Caki2 (cell line): ENCODE data around the gene KRTAP5-4. TPM values are rescaled to one million over a fixed set of nuclear protein-coding genes. Genes with fewer than 3 reads are reported as not detected.

Experiments
- DNase-seq: peaks from one replicate; pipeline ENCODE4 v3.0.0-alpha.2; 2015; ENCODE audit warnings: low read depth
- in situ Hi-C: cut with HindIII; loops from 2 replicates; pipeline ENCODE4 v1.10.0; 2016; ENCODE audit warnings: low sequenced_read_pairs, low pct_unique_long_range_greater_than_20kb, mixed read lengths
- total RNA-seq: library from RNA; depleted of rRNA; stranded (reverse); fragments of >200 nt; shearing (Covaris generic); gene quantifications from 2 replicates; pipeline ENCODE4 v1.2.3, GENCODE V29; 2014; ENCODE audit warnings: low replicate concordance

Gene KRTAP5-4
- total RNA-seq, 1 experiment from 2014 or later, result not detected

DNA sequence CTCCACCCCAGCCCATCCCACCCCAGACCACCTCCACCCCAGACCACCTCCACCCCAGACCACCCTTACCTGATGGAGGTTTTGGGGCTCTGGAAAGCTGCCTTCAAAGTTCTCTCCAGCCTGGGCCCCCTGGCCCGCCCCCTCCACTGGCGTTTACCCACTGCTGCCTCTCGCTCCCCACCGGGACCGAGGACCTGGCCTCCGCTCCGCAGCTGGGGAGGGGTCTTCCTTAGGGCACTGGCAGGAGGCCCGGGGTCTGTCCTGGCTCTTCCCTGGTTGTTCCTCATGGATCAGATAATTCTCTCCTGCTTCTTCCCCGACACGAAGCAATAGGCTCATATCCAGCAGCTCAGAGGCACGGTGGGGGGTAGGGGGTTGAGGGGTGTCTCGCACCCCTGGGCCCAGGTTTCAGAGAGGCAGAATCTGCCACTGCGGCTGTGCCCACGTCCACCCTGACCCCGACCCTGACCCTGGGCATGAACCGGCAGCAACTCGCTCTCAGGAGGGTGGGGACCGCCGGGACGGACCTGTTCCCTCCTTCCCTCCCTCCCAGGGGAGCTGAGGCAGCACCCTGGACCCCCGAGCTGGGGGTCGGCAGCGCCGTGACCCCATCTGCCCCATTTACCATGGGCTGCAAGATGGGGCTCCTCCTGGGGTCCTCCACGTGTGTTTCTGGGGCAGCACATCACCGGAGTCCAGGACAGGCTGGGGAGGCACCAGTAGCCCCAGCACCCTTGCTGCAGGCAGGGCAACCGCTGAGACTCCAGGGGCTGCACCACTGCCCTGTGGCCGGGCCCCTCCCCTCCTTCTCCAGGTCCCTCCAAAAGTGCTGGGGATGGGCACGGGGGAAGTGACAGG, 20.6 kb upstream of the KRTAP5-4 start:
- in situ Hi-C loops, result no loop called here

DNA sequence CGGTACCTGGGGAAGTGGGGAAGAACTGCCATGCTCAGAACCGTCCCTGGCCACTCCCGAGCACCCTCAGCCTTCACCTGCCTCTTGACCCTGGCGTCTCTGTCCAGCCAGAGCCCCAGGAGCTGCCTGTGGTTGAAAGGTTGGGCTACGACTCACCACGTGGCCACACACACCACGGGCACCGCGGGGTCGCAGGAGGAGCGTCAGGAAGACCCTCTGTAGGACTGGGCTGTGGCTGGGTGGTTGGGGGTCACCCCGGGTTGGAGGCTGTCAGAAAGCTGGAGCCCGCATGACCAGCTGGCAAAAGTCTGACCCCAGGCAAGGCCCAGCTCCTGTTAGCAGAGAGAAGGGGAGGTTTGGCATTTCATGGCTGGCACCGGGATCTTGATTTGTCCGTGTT, 19.2 kb upstream of the KRTAP5-4 start:
- no peak for DNase-seq
- in situ Hi-C loops, result no loop called here

More for the DNA sequence above, 20.6 kb upstream of the KRTAP5-4 start:
- DNase-seq, result no peak

DNA sequence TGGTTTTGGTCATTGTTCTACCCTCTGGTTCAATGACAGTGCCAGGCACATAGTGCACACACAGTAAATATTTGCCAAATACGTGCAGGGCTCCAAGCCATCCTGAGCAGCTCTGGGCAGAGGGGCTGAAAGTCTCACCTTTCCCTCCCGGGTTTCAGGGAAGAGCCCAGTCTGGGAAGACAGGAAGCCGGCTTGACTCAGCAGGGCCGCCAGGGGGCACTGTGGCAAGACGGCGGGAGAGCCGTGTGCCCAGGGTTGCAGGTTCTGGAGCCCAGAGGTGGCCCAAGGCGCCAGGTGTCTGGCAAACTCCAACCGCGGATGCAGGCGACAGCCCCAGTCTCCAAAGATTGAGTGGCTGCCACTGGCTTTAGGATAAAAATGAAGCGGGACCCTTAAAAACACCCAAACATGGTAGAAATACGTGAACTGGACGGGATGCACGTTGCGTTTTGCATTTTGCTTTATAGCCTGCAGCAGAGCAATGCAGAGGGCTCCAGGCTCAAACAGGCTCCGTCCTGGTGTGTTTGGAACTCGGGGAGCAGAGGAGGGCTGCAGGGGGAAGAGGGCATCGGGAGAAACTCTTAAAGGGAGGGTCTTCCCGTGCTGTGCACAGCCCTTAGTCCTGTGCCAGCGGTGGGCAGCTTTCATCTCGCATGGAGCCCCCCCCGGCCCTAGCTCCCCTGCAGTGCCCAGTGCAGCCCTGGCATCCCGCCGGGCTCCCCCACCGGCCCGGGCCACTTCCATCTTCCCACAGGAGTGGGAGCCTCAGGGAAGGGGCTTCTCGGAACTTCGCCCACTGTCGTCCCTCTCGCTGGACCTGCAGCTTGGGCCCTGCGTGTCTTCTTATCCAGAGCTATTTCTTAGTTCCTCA, 18.4 kb upstream of the KRTAP5-4 start:
- no peak for DNase-seq
- in situ Hi-C loops, result no loop called here

DNA sequence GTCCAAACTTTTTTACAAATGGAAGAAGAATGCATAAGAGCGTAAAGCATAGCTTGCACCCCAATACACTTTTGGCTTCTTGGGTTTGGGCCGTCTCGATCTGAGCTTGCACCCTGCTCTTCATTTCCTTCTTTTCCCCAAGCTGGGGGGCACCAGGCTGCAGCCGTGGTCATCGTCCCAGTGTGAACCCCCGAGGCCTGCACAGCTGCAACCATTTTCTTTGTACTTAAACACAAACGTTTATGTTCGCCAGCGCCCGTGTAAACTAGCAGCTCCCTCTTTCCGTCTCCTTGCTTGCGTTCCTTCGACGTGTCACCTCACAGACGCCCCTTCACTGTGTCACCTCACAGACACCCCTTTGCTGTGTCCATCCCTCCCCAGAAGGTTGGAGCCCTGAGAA, 17.7 kb upstream of the KRTAP5-4 start:
- no peak for DNase-seq

DNA sequence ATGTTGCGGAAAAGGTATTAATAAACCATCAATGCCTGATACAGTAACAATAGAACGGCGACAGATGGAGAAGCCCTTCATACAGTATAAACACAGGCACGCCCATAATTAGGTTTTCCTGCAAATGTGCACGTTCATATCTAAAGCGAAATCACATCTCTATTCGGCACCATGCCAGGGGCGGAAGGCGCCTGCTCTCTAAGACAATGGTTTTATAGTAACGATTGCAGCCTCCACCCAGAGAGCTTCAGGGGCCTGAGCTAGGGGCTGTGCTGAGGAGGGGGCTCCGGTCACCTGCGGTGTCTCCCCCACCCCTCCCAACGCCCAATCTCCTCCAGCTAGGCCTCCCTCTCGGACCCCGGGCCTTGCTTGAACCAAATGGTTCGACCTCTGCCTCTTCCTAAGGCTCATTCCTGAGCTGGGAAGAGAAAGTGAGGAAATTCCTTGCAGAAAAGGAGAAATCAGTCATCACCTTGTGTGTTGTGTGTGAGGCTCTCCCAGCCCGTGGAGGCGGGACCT, 17.2 kb upstream of the KRTAP5-4 start:
- no peak for DNase-seq
- in situ Hi-C loops, result loop anchor here (10.0 kb wide), 1 partner anchor 104 kb away; no protein-coding TSS in a partner anchor

More for the DNA sequence above, 17.7 kb upstream of the KRTAP5-4 start:
- in situ Hi-C loops, result loop anchor here (10.0 kb wide), 1 partner anchor 105 kb away; no protein-coding TSS in a partner anchor

DNA sequence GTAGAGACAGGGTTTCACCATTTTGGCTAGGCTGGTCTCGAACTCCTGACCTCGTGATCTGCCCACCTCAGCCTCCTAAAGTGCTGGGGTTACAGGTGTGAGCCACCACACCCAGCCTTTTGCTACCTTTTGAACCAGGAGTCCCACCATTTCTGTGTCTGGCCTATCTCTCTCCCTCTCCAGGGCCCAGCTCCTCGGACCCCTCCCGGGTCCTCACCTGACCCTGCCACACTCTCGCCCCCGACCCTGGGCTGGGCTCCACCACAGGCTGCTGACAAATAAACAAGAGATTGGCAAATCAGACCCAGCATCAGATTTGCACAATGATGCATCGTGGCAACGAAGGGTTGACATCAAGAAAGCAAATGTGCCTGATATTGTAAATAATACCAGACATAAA, 16.4 kb upstream of the KRTAP5-4 start:
- in situ Hi-C loops, result loop anchor here (10.0 kb wide), 1 partner anchor 104 kb away; no protein-coding TSS in a partner anchor
- DNase-seq, result no peak

DNA sequence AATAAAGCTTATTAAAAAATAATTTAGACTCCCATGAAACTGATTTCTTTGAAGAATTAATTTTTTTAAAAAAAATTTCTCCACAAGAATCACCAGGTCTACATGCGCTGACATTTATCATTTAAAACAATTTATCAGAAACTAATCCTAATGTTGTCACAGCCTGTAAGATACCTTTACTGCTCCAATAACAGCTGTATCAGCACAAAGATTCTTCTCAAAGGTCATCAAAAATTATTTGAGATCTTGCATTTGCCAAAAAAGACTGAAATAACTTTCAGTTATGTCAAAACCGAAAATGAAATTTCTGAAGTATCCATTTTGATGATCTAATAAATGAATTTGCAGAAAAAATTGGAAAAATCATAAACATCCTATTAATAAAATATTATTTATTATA, 15.7 kb upstream of the KRTAP5-4 start:
- DNase-seq, result no peak
- in situ Hi-C loops, result loop anchor here (10.0 kb wide), 1 partner anchor 103 kb away; no protein-coding TSS in a partner anchor

DNA sequence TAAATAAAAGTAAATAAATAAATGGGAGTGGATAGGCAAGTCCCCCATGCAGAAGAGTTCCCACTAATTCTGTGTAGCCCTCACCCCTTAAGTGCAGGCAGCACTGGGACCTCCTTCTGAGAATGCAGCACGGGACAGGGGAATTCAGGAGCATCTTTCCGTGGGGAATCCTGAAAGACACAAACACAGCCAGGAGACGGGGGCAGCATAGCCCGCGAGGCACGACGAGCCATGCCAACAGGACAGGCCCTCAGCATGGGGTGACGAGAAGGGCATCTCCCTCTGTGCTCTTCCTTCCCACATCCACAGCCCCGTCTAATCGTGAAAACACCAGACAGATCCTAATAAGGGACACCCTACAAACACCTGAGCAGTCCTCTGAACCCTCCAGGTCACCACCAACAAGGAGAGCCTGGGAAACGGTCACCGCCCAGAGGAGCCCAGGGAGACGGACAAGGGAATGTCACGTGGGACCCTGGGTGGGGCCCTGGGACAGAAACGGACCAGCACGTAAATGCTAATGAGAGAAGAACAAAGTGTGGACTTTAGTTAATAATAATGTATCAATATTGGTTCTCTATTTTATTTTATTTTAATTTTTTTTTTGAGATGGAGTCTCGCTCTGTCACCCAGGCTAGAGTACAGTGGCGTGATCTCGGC, 14.5 kb upstream of the KRTAP5-4 start:
- DNase-seq, result no peak
- in situ Hi-C loops, result loop anchor here (10.0 kb wide), 1 partner anchor 102 kb away; no protein-coding TSS in a partner anchor

DNA sequence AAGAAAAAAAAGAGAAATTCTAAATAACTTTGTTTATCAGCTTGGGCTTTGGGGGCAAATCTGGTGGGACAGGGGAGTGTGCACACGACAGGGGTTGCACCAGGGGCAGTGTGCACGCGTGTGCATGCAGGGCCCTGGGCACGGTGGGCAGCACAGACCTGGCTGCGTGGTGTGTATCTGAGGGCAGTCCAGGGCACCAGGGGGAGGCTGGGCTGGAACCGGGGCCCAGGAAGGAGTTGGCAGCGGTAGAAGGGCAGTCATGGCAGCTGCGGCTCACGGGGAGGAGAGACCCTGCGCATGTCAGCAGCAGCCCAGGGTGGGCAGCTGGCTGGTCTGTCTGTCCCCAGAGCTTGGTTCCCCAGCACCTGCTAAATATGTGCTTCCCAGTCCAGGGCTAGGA, 11.9 kb upstream of the KRTAP5-4 start:
- in situ Hi-C loops, result loop anchor here (10.0 kb wide), 1 partner anchor 99 kb away; no protein-coding TSS in a partner anchor
- DNase-seq, result no peak

DNA sequence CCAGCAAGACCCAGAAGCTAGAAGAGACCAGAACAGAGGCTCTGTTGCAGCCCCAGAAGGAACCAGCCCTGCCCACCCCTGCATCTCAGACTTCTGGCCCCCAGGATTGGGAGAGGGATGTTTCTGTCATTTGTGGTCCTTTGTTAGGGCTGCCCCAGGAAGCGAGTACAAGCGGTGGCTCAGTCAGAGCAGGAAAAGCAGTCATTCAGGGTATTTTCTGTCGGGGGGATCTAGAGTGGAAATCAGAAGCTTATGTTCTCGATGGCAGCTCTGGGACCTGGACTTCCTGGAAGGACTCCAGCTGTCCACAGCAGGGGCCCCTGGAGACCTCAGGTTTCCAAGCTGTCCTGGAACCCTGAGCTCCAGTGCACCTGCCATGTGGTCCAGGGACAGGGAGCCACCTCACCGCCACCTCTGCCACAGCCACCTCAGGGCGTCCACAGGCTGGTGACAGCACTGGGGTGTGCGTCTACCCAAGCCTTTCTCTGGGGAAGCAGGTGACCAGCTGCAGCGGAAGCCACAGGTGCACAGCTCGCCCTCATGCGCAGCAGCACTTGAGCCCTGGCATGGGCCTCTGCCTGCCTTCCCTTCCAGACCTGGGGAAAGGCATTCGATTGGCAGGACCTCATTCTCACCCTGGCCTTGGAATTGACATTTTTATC, 10.2 kb upstream of the KRTAP5-4 start:
- in situ Hi-C loops, result loop anchor here (10.0 kb wide), 1 partner anchor 97 kb away; no protein-coding TSS in a partner anchor
- DNase-seq, result no peak

DNA sequence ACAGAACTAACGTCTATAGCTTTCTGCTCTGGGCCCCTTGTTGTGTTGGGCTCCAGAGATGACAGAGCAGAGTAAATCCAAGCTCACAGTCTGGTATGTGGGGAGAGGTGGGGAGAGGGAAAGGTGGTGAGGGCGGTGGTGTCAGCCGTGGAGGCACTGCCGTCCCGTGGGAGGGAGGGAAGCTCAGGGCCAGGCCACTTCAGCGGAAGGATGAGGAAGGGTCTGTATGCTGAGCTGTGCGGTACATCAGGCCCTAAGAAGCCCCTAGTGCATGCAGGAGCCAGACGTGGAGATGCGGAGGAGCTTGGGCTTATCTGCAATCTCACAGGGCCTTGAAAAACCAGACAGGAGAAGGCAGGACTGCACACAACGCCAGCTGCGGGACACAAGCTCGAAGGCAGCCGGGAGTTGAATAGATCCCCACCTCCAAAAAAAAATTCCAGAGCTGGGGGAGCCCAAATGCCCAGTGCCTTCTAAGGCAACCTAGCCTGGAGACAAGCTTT, 9.2 kb upstream of the KRTAP5-4 start:
- DNase-seq, result no peak
- in situ Hi-C loops, result loop anchor here (10.0 kb wide), 1 partner anchor 96 kb away; no protein-coding TSS in a partner anchor

DNA sequence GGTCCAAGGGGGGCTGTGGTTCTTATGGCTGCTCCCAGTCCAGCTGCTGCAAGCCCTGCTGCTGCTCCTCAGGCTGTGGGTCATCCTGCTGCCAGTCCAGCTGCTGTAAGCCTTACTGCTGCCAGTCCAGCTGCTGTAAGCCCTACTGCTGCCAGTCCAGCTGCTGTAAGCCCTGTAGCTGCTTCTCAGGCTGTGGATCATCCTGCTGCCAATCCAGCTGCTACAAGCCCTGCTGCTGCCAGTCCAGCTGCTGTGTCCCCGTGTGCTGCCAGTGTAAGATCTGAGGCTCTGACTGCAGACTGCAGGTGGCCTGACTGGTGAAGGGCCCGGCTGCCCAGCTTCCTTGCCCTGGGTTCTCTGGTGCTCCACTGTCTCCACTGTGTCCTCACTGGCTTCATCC, 8.3 kb upstream of the KRTAP5-4 start:
- in situ Hi-C loops, result loop anchor here (10.0 kb wide), 1 partner anchor 95 kb away; no protein-coding TSS in a partner anchor
- DNase-seq, result no peak

DNA sequence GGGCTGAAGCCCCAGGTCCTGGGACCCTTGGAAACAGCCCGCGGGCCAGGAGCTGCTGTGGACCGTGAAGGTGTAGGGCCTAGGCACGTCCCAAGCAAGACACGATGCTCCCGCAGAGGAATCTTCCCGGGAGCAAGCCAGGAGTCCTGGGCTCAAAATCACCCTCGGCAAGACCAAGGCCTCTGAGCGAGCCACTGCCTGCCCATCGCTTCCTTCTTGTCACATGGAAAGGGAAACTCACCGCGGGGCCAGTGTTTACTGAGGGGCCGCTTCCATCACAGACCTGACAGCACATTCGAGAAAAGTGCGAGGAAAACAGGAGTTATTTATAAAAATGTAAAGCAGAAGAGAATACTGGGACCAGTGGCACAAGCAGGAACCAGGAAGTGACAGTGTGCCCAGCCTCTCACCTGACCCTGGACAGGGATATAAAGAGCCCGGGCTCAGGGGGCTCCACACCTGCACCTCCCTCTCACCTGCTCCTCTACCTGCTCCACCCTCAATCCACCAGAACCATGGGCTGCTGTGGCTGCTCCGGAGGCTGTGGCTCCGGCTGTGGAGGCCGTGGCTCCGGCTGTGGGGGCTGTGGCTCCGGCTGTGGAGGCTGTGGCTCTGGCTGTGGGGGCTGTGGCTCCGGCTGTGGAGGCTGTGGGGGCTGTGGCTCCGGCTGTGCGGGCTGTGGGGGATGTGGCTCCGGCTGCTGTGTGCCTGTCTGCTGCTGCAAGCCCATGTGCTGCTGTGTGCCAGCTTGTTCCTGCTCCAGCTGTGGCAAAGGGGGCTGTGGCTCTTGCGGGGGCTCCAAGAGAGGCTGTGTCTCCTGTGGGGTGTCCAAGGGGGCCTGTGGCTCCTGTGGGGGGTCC, 7.6 kb upstream of the KRTAP5-4 start, which contains the start of gene KRTAP5-5:
TSS of gene KRTAP5-5 (plus strand) at position 450 of the 860 bp plus-strand sequence. CDS start at position 516, 66 bp downstream.
- DNase-seq, result no peak
- in situ Hi-C loops, result loop anchor here (10.0 kb wide), 1 partner anchor 95 kb away; no protein-coding TSS in a partner anchor

DNA sequence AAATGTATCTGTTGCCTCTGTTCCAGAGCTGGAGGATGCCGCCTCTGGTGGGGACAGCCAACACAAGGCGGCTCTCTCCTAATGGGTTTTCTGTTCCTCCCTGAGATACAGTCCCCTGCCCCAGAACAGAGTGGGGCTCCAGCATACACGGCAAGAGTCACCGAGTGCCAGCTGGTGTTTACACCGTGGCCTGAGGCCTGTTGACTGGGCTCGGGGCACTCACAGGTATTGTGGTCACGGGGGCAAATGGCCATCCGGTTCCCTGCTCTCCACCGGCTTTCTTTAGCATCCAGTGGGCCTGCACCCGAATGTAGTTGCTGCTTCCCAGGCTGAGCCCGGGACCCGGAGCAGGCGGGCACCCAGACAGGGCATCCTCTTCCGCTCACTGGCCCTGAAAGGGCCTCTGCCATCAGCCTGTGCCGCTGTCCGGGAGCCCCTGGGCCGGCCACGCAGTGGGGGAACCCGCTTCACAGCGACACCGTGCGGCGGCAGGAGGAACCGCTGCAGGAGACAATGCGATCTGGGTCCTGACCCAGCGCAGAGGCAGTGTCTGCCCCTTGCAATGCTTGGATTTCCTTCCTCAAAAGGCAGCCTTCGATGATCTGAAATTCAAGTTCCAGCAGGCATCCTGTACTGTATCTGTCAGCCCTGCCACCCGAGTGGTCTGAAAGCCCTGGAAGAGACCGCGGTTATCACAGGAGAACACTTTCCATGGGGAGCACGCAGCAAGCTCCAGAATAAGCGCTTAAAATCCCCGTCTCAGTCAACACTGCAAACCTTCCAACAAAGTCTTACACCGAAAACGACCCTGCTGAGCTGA, 6.8 kb upstream of the KRTAP5-4 start:
- DNase-seq, result no peak
- in situ Hi-C loops, result no loop called here

DNA sequence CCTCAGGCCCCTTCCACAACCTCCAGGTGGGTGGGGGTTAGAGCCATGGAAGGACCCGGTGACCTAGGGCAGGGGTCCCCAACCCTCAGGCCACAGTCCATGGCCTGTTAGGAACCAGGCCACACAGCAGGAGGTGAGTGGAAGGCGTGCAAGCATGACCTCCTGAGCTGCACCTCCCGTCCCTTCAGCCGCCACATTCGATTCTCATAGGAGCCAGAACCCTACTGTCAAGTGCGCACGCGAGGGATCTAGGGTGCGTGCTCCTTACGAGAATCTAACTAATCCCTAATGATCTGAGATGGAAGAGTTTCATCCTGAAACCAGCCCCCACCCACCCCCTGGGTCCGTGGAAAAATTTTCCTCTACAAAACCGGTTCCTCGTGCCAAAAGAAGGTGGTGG, 3.6 kb upstream of the KRTAP5-4 start:
- in situ Hi-C loops, result no loop called here
- no peak for DNase-seq
